Measurements from ENCODE around the gene THEM5. TPM values are rescaled to one million over a fixed set of nuclear protein-coding genes. Genes with fewer than 3 reads are reported as not detected.

The THEM5 gene
- polyA plus RNA-seq, 3 donors = 0.46 to 1.2 (median 0.92) TPM

DNA sequence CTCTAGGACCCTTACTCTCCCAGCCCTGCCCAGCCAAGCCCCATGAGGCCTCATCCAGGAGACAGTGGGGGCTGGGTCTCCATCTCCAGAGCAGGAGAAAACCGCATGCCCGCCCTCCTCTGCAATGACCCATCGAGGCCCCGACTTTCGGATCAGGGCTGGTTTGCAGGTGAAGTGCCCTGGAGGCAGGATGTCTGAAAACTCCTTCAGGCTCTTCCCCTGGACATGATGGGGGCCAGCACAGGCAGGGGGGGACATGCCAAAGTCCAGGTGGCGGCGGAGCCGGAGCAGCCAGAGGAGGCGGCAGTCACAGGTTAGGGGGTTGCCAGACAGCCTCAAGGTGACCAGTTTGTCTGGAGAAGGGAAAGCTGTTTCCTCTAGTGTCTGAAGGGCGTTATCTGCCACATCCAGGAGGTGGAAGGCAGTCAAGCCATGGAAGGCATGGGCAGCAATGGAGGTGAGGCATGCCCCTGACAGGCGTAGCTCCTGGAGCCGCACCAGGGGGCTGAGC is 52.1 kb downstream of the THEM5 start:
- DNase-seq = no peak

GRCh38 chr1:151800830-151801229 is 52.7 kb downstream of the THEM5 start:
- no peak for DNase-seq

DNA sequence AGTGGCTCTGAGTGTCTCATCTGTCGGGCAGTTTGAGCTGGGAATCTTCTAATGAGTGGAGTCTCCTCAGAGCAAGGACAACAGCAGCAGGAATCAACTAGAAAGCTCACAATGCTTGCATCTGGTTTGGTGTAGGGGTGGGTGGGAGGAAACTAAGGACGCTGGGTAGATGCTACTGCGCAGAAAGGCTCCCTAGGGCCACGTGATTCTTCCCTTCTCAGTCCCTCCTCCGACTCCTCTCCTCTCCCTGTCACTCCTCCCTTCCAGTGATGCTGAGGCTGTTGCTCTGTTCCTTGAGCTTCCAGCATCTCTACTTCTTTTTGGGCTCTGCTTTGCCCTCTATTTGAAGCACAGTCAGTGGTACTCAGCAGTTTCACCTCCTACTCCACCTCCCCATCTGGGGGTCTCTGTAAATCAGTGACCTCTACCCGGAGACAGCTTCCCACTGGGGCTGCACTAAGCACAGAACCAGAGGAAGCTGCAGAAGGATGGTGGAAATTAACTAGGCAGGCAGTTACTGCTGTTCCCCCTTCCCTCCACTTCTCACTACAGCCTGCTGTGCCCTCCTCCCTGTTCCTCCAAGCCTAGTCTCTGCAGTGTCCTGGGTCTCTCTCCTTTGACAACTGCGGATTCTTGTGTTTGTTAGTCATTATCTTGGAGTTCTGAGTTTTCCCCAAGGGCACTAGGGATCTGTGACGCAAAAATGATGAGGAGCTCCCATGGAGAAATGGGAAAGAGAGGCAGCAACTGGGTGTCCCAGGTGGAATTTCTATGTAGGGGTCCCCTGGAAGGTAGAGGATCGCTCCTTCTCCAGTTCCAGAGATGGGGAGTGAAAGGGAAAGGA is 54.1 kb downstream of the THEM5 start:
- DNase-seq = no peak

- DNase-seq = no peak
Observed at GRCh38 chr1:151798571-151798970, 54.9 kb downstream of the THEM5 start.

Other genes starting within 250 kb of the THEM5 start
- gene SNX27, start 241.7 kb downstream of the THEM5 start, polyA plus RNA-seq (ENCODE audit: insufficient read length in 3 of 3) = 10 to 100 TPM; 18.4 to 28.1 (median 27.0) TPM
- gene CELF3, start 136.9 kb downstream of the THEM5 start, polyA plus RNA-seq (ENCODE audit: insufficient read length in 3 of 3) = under 1 TPM; 0.53 to 0.61 (median 0.58) TPM
- gene RIIAD1, start 132.2 kb downstream of the THEM5 start, polyA plus RNA-seq (ENCODE audit: insufficient read length in 3 of 3) = under 1 TPM in 1 of 3 donors, not detected in 2; 0.24 TPM
- gene MRPL9, start 90.2 kb downstream of the THEM5 start, polyA plus RNA-seq (ENCODE audit: insufficient read length in 3 of 3) = 100 to 1,000 TPM; 116 to 122 (median 116) TPM
- 10 to 100 TPM in 1 of 3 donors, 1 to 10 TPM in 2; 8.1 to 13.2 (median 8.4) TPM for gene TDRKH, start 63.2 kb downstream of the THEM5 start, polyA plus RNA-seq (ENCODE audit: insufficient read length in 3 of 3)
- not detected for gene LINGO4, start 48.3 kb downstream of the THEM5 start, polyA plus RNA-seq (ENCODE audit: insufficient read length in 3 of 3)
- 1 to 10 TPM in 1 of 3 donors, under 1 TPM in 2; 0.65 to 1.3 (median 0.94) TPM for gene RORC, start 21.9 kb downstream of the THEM5 start, polyA plus RNA-seq (ENCODE audit: insufficient read length in 3 of 3)
- gene C2CD4D, start 13.9 kb downstream of the THEM5 start, polyA plus RNA-seq (ENCODE audit: insufficient read length in 3 of 3) = under 1 TPM; 0.16 to 0.35 (median 0.23) TPM
- 10 to 100 TPM; 16.0 to 50.2 (median 40.5) TPM for gene THEM4, start 55.8 kb upstream of the THEM5 start, polyA plus RNA-seq (ENCODE audit: insufficient read length in 3 of 3)
- gene S100A10, start 140.1 kb upstream of the THEM5 start, polyA plus RNA-seq (ENCODE audit: insufficient read length in 3 of 3) = 100 to 1,000 TPM; 181 to 241 (median 215) TPM
- 100 to 1,000 TPM; 202 to 295 (median 229) TPM for gene S100A11, start 183.3 kb upstream of the THEM5 start, polyA plus RNA-seq (ENCODE audit: insufficient read length in 3 of 3)
- gene TCHHL1, start 235.4 kb upstream of the THEM5 start, polyA plus RNA-seq (ENCODE audit: insufficient read length in 3 of 3) = not detected

Data from renal pelvis (tissue), 4 donors.